ENCODE results near the gene SORCS3.

SORCS3 gene

GRCh38 chr10:105262666-105263065, 621.6 kb downstream of the SORCS3 start:
- no peak for DNase-seq (ENCODE audit: low spot score)

DNA sequence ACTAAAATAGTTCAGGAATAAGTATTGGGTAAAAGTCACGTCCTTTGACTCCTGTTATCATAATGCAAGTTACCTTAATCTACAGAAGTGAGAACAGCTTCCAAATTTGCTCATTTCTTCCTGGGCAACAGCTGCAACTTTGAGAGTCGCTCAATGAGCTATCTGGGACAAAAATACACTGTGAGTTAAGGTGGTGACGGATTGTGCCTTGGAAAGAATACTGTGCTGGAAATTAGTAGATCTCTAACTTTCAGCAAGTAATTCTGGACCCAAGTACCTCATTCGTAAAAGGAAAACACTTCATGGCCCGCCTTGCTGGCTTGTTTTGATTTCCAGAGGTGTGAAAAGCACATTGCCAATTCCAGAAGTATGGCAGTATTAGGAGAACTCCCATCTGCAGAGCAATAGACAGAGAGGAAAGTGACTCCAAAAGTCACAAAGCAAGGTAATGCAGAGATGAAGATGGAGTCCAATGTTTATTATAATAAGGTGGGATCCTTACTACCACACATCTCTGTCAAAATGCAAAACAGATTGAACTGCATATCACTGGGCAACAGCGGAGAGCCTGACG, 626.0 kb downstream of the SORCS3 start:
- DNase-seq (ENCODE audit: low spot score): no peak

DNA sequence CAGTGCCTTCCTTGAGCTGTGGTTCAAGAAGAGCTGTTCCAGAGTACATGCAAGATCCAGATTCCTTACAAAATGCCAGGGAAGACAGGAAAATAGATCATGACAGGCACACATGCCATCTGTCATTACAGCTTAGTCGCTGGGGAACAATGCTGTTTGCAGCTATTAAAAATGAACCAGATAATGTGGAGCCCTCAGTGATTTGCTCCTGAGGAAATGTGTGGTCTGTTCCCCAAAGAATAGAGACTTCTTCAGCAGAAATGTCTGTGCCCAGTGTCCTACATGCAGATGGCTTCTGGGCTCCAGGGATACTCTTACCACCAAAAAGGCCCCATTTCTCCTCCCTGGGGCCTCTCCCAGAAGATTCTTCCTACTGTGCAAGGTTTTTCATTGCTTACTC, 627.9 kb downstream of the SORCS3 start:
- no peak for DNase-seq (ENCODE audit: low spot score)

GRCh38 chr10:105269689-105270088, 628.6 kb downstream of the SORCS3 start:
- DNase-seq (ENCODE audit: low spot score): no peak

DNA sequence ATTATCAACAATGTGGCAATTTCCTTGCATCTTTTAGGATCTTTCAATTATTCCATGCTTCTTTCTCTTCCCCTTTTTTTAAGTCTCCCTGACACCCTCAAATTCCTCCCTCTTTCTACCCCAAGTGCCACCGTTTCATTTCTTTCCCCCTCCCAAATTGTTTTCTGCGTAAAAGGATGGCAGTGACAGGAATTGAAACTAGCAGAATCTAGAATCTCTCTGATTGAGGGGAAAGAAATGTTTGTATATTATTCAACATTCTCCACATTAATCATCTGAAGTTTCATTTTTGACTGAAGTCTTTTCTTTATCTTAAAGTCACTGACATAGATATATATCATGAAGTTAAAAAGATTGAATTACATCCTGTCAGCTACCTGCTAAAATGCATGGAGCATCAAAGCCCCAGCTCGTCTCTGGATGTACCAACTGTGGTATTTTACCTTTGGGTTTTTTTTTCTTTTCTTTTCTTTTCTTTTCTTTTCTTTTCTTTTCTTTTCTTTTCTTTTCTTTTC, 633.5 kb downstream of the SORCS3 start:
- DNase-seq (ENCODE audit: low spot score): no peak

DNA sequence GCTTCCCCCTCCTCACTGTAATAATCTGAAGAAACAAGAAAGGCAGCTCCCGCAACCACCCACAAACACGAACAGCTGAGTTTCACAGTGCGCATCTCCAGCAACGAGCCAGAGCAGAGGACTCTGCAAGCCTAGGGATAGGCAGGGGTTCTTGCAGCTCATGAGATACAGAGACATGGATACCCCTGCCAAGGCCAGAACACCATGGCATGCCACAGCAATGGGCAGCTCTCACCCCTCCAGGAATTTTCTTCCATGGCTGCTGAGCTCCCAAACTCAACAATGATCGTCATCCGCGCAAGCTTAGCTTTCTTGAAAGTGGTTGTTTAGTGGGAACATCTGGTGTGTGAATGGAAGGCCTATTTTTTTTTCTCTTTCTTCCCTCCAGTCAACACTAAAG, 637.3 kb downstream of the SORCS3 start:
- no peak for DNase-seq (ENCODE audit: low spot score)

DNA sequence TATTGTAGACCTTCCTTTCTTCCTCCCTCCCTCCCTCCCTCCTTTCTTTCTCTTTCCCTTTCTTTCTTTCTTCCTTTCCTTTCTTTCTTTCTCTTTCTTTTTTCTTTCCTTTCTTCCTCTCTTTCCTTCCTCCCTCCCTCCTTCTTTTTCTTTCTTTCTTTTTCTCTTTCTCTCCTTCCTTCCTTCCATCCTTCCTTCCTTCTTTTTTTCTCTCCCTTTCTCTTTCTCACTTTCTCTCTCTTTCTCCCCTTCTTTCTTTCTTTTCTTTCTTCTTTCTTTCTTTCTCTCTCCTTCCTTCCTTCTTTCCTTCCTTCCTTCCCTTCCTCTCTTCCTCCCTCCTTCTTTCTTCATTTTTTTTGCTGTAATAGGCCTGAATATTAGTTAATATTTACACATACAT, 638.0 kb downstream of the SORCS3 start:
- DNase-seq (ENCODE audit: low spot score): no peak

GRCh38 chr10:105280895-105281294, 639.8 kb downstream of the SORCS3 start:
- DNase-seq (ENCODE audit: low spot score): no peak

DNA sequence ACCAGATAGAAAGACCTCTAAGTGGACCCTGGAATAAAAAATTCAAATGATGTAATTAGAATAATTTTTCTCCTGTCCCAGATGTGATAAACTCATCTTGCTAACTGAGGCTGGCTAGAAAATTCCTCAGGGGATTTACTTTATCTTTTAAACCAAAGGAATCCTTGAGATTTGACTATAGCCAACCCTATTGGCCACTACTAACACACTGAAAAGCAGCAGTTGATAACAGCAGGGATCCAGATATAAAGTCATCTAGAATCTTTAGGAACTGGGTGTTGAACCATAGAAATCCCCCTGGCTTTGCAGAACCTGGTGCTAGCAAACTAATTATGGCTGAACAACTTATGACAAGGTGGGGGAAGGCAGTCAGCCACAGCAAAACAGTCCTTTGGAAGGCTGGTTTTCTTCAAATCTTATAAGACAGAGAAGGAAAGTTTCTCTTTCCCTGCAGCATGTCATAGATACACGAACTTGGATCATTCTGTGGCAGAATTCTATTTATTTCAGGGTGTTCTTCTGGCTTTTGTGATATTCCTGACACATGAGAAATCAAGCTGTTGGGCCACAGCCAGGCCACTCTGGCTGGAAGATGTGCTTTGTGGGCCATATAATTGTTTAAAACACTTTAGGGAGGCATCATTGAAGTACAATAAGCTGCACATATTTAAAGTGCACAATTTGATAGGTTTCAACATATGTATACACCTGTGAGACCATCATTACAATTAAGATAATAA, 643.6 kb downstream of the SORCS3 start:
- no peak for DNase-seq (ENCODE audit: low spot score)

DNA sequence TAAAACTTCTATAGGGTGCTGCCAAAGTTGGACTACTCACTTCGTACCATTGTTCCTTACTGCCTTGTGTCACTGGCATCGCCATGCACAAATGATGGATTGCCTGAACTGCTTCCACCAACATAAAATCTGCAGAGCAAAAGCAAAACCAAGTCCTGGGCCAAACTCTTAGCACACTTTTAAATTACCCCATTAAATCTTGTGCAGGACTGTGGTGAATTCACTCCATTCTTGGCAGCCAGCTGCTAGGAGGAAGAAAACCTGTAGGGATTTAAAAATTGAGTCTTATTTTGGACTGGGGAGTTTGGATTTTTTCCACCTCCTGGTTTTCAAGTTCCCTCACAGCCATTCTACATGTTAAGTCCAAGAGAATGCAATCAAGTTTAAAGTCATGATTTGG, 646.9 kb downstream of the SORCS3 start:
- DNase-seq (ENCODE audit: low spot score): no peak

DNA sequence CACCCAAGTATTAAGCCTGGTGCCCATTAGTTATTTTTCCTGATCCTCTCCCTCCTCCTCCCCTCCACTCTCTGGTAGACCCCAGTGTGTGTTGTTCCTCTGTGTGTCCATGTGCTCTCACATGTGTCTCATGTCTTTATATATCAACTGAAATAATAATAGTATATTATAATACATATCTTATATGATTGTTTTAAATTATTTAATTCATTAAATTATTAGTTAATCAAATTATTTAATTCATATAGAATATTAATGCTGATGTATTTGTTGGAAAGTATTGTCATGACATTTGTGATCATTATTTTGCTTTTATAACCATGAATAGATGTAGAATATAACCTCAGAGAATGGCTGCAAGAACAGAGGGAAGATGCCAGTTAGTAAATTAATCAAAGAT, 647.5 kb downstream of the SORCS3 start:
- DNase-seq (ENCODE audit: low spot score): no peak

- DNase-seq (ENCODE audit: low spot score): no peak
Measured at GRCh38 chr10:105291571-105291970, 650.5 kb downstream of the SORCS3 start.

- no peak for DNase-seq (ENCODE audit: low spot score)
Measured at GRCh38 chr10:105292236-105292635, 651.1 kb downstream of the SORCS3 start.
